Type B pancreatic cell (in vitro differentiated cells): ENCODE results near the gene NCOR2. TPM values are rescaled to one million over a fixed set of nuclear protein-coding genes. Genes with fewer than 3 reads are reported as not detected.

Source experiments
- DNase-seq: peaks from one replicate; pipeline ENCODE4 v3.0.0; 2021; ENCODE audit warnings: mixed read lengths; ENCODE audit not compliant: unreplicated experiment; ENCODE audit errors: extremely low spot score
- H3K27ac Mint-ChIP-seq: 2 replicates; pipeline ENCODE4 v1.8.0; 2021; ENCODE audit warnings: mild to moderate bottlenecking, mixed read lengths
- H3K27me3 Mint-ChIP-seq: 2 replicates; pipeline ENCODE4 v1.8.0; 2021; ENCODE audit warnings: mixed read lengths
- H3K36me3 Mint-ChIP-seq: 2 replicates; pipeline ENCODE4 v1.8.0; 2021; ENCODE audit warnings: mixed read lengths
- H3K4me1 Mint-ChIP-seq: one replicate; pipeline ENCODE4 v1.8.0; 2021; ENCODE audit warnings: mixed read lengths; ENCODE audit not compliant: unreplicated experiment
- H3K4me3 Mint-ChIP-seq: 2 replicates; pipeline ENCODE4 v1.8.0; 2021; ENCODE audit warnings: mild to moderate bottlenecking, mixed read lengths
- H3K9me3 Mint-ChIP-seq: 2 replicates; pipeline ENCODE4 v1.8.0; 2021; ENCODE audit warnings: mixed read lengths
- total RNA-seq: library from RNA; stranded (reverse); gene quantifications from 2 replicates; pipeline ENCODE4 v1.2.1, GENCODE V29; 2021; ENCODE audit warnings: low replicate concordance
- TF ChIP-seq, protein P1 (sequence below): fragments of 200-600 bp; sonication (generic); conservative IDR thresholded peaks from 2 replicates; pipeline ENCODE4 v1.5.0; 2021; ENCODE audit warnings: antibody characterized with exemption, mild to moderate bottlenecking

The NCOR2 gene
- total RNA-seq, 1 donor from 2014 or later = 219 TPM

DNA sequence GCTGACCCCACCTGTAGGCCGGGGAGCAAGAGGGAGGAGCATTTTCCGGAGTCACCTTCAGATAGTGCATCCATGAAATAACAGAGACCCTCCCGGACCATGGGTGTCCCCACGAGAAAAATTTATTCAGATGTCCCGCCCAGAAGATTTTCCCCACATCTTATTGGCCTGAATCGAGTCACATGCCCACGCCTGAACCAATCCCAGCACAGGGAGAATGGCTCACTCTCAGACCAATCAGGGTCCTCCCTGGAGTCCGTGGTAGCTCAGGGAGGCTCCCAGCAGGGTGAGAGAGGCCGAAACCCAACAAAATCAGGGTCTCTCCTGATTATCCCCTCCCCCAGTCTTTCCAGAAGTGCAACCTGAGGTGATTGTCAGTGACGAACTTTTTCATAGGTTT lies 16.4 kb upstream of the NCOR2 start:
- peaks cover 5% of the 10 kb centered on the region for H3K36me3 Mint-ChIP-seq
- H3K4me1 Mint-ChIP-seq = peaks cover 20% of the 10 kb centered on the region
- H3K27ac Mint-ChIP-seq = no peak overlapping the region
- TF ChIP-seq, protein P1, sequence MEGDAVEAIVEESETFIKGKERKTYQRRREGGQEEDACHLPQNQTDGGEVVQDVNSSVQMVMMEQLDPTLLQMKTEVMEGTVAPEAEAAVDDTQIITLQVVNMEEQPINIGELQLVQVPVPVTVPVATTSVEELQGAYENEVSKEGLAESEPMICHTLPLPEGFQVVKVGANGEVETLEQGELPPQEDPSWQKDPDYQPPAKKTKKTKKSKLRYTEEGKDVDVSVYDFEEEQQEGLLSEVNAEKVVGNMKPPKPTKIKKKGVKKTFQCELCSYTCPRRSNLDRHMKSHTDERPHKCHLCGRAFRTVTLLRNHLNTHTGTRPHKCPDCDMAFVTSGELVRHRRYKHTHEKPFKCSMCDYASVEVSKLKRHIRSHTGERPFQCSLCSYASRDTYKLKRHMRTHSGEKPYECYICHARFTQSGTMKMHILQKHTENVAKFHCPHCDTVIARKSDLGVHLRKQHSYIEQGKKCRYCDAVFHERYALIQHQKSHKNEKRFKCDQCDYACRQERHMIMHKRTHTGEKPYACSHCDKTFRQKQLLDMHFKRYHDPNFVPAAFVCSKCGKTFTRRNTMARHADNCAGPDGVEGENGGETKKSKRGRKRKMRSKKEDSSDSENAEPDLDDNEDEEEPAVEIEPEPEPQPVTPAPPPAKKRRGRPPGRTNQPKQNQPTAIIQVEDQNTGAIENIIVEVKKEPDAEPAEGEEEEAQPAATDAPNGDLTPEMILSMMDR = no peak
- H3K4me3 Mint-ChIP-seq = no peak overlapping the region
- H3K9me3 Mint-ChIP-seq = peaks cover 14% of the 10 kb centered on the region
- H3K27me3 Mint-ChIP-seq = no peaks in the 10 kb centered on the region
- no peak for DNase-seq

DNA sequence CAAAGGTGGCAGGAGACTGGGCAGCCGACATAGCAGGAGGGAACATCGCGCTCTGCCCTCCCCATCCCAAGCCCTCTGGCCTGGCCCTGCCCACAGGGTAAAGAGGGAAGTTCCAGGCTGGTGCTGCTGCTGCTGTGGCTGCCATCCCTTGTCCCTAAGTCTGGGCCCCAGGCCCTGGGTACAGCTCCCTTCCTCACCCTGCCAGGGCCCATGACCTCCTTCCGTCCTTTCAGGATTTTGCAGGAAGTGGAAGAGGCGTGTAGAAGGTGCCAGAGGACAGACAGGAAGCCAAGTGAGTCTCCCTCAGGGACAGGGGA lies 14.7 kb upstream of the NCOR2 start:
- Mint-ChIP-seq H3K27me3 (no peaks in the 10 kb centered on the region), H3K4me1 (peaks cover 7% of the 10 kb centered on the region), H3K9me3 (peaks cover 14% of the 10 kb centered on the region), H3K27ac (no peak overlapping the region), H3K4me3 (no peak overlapping the region), H3K36me3 (peaks cover 5% of the 10 kb centered on the region)
- DNase-seq = no peak
- TF ChIP-seq, protein P1 = no peak

DNA sequence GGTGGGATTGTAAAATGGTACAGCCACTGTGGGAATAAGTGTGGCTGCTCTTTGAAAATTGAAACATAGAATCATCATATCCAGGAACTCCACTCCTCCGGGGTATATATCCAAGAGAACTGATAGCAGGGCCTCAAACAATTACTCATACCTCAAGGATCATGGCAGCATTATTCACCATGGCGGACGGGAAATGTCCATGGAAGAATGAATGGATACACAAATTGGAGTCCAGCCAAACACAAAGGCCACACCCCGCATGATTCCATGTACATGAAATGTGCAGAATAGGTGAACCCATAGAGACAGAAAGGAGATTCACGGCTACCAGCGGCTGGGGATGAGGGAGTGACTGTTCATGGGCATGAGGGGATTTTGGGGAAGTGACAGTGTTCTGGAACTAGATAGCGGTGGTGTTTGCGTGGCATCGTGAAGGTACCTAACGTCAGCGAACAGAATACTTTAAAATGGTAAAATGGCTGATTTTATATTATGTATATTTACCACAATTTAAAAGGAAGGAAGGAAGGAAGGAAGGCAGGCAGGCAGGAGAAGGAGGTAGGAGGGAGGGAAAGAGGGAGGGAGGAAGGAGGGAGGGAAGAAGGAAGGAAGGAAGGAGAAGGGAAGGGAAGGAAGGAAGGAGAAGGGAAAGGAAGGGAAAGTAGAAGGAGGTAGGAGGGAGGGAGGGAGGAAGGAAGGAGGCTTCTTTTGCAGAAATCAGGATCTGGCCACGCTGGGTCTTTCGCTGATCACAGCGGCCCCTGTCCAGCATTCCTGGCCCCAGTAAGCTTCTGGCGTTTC lies 14.1 kb upstream of the NCOR2 start:
- Mint-ChIP-seq H3K27me3 (no peaks in the 10 kb centered on the region), H3K27ac (no peak overlapping the region), H3K36me3 (peaks cover 5% of the 10 kb centered on the region), H3K4me1 (peaks cover 5% of the 10 kb centered on the region), H3K9me3 (peaks cover 14% of the 10 kb centered on the region), H3K4me3 (no peak overlapping the region)
- DNase-seq = no peak
- TF ChIP-seq, protein P1 = no peak

- Mint-ChIP-seq H3K27ac (no peak overlapping the region), H3K4me3 (no peak overlapping the region), H3K36me3 (peaks cover 5% of the 10 kb centered on the region), H3K27me3 (no peaks in the 10 kb centered on the region), H3K9me3 (peaks cover 14% of the 10 kb centered on the region), H3K4me1 (peaks cover 5% of the 10 kb centered on the region)
- DNase-seq = no peak
- TF ChIP-seq, protein P1 = no peak
These were observed 12.6 kb upstream of the NCOR2 start for GRCh38 chr12:124579921-124580517.

DNA sequence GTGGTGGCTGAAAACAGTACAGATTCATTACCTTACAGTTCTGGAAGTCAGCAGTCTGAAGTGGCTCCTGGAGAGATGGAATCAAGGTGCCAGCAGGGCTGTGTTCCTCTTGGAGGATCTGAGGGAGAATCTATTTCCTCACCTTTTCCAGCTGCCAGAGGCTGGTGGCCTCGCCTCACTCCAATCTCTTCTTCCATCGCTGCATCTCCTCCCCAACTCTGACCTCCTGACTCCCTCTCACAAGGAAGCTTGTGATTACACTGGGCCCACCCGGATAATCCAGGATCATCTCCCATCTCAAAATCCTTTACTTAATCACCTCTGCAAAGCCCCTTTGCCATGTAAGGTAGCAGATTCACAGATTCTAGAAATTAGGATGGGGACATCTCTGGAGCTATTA lies 11.4 kb upstream of the NCOR2 start:
- Mint-ChIP-seq H3K9me3 (peaks cover 14% of the 10 kb centered on the region), H3K4me3 (no peak overlapping the region), H3K4me1 (peaks cover 9% of the 10 kb centered on the region), H3K27ac (no peak overlapping the region), H3K27me3 (no peaks in the 10 kb centered on the region), H3K36me3 (peaks cover 5% of the 10 kb centered on the region)
- DNase-seq = no peak
- TF ChIP-seq, protein P1 = no peak
